HCT116 (cell line): ENCODE measurements around the gene SLC12A8.

ENCODE experiments used
- EGR1 ChIP-seq: IDR thresholded peaks from 2 replicates; pipeline ENCODE4 v1.6.1; 2012; ENCODE audit warnings: low read depth
- EZH2 ChIP-seq: fragments of 200-600 bp; sonication (generic); IDR thresholded peaks from 2 replicates; pipeline ENCODE4 v1.6.1; 2017; ENCODE audit warnings: antibody characterized with exemption, mixed run types
- EZH2phosphoT487 ChIP-seq: fragments of 200-600 bp; IDR thresholded peaks from 2 replicates; pipeline ENCODE4 v1.6.1; 2018; ENCODE audit warnings: antibody characterized with exemption, borderline replicate concordance
- RAD21 ChIP-seq: IDR thresholded peaks from 2 replicates; pipeline ENCODE4 v1.6.1; 2012; ENCODE audit warnings: low read depth, mild to moderate bottlenecking
- SIN3A ChIP-seq: IDR thresholded peaks from 2 replicates; pipeline ENCODE4 v1.6.1; 2012; ENCODE audit warnings: low read depth
- SRF ChIP-seq: IDR thresholded peaks from 2 replicates; pipeline ENCODE4 v1.6.1; 2012; ENCODE audit warnings: low read depth
- YY1 ChIP-seq: IDR thresholded peaks from 2 replicates; pipeline ENCODE4 v1.6.1; 2011; ENCODE audit warnings: low read length, low read depth, moderate library complexity, mild to moderate bottlenecking; ENCODE audit not compliant: insufficient replicate concordance; ENCODE audit errors: extremely low read depth
- TF ChIP-seq, protein P1 (sequence below), 3 experiments: fragments of 200-600 bp in 1 of 3; sonication (generic) in 1 of 3; IDR thresholded peaks in 2 of 3; conservative IDR thresholded peaks in 1 of 3; 2 replicates each; pipeline ENCODE4 v1.5.1; 2012 to 2017; ENCODE audit warnings: low read depth in 2 of 3, low read length in 2 of 3, antibody characterized with exemption in 1 of 3, borderline replicate concordance in 1 of 3, control low read depth in 1 of 3, mild to moderate bottlenecking in 1 of 3, mixed read lengths in 1 of 3, mixed run types in 1 of 3, moderate library complexity in 1 of 3; ENCODE audit not compliant: insufficient read depth in 1 of 3
- TF ChIP-seq, protein P2 (sequence below): IDR thresholded peaks from 2 replicates; pipeline ENCODE4 v1.6.1; 2011; ENCODE audit warnings: mild to moderate bottlenecking, low read length, moderate library complexity; ENCODE audit not compliant: insufficient replicate concordance; ENCODE audit errors: extremely low read depth
- TF ChIP-seq, protein P3 (sequence below): IDR thresholded peaks from 2 replicates; pipeline ENCODE4 v1.6.1; 2012

DNA sequence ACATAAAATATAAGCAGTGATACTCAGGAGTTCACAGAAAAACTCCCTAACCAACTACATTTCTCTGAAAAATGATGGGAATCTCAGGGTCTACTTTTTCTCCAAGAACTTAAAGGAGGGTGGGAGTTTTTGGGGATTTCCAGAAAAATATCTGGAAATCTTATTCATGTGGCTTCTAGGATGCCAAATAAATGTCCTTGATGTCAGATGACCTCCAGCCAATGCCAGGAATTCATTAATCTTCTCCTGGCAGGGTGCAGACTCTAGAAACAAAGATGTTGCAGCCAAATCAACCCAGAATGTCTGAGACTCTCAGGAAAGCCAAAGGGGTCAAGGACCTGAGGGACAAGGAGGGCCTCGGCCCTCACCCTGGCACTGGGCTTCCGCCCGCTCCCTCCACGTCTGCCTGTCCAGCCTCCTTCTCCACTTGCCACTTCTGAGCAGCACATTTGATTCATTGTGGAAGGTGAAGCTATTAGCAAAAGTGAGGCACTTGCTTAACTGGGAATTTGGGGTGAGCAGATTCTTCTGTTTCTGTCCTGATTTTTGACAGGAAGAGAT, 94.8 kb downstream of the SLC12A8 start:
- TF ChIP-seq, protein P1, sequence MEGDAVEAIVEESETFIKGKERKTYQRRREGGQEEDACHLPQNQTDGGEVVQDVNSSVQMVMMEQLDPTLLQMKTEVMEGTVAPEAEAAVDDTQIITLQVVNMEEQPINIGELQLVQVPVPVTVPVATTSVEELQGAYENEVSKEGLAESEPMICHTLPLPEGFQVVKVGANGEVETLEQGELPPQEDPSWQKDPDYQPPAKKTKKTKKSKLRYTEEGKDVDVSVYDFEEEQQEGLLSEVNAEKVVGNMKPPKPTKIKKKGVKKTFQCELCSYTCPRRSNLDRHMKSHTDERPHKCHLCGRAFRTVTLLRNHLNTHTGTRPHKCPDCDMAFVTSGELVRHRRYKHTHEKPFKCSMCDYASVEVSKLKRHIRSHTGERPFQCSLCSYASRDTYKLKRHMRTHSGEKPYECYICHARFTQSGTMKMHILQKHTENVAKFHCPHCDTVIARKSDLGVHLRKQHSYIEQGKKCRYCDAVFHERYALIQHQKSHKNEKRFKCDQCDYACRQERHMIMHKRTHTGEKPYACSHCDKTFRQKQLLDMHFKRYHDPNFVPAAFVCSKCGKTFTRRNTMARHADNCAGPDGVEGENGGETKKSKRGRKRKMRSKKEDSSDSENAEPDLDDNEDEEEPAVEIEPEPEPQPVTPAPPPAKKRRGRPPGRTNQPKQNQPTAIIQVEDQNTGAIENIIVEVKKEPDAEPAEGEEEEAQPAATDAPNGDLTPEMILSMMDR (IDR thresholded peaks at IDR 0.05 in 2 of 3, conservative IDR thresholded peaks at IDR 0.05 in 1 of 3; ENCODE audit: borderline replicate concordance in 1 of 3, insufficient read depth in 1 of 3, low read depth in 2 of 3, low read length in 2 of 3): no peak
- TF ChIP-seq SIN3A (no peak), EGR1 (no peak), YY1 (no peak), RAD21 (no peak), EZH2phosphoT487 (no peak), EZH2 (no peak), SRF (no peak)
- TF ChIP-seq, protein P2, sequence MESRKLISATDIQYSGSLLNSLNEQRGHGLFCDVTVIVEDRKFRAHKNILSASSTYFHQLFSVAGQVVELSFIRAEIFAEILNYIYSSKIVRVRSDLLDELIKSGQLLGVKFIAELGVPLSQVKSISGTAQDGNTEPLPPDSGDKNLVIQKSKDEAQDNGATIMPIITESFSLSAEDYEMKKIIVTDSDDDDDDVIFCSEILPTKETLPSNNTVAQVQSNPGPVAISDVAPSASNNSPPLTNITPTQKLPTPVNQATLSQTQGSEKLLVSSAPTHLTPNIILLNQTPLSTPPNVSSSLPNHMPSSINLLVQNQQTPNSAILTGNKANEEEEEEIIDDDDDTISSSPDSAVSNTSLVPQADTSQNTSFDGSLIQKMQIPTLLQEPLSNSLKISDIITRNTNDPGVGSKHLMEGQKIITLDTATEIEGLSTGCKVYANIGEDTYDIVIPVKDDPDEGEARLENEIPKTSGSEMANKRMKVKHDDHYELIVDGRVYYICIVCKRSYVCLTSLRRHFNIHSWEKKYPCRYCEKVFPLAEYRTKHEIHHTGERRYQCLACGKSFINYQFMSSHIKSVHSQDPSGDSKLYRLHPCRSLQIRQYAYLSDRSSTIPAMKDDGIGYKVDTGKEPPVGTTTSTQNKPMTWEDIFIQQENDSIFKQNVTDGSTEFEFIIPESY: no peak
- TF ChIP-seq, protein P3, sequence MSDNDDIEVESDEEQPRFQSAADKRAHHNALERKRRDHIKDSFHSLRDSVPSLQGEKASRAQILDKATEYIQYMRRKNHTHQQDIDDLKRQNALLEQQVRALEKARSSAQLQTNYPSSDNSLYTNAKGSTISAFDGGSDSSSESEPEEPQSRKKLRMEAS: no peak
